SK-N-SH (cell line): ENCODE measurements around the gene DEGS1. TPM values are rescaled to one million over a fixed set of nuclear protein-coding genes. Genes with fewer than 3 reads are reported as not detected.

Source experiments
- CTCF ChIA-PET: fragments of 300-600, 350-600 bp; formaldehyde crosslinking; extraction: SDS; loops from one replicate; lab custom pipeline; 2021; lab: Yijun Ruan, JAX
- POLR2A ChIA-PET: fragments of 350-600 bp; sonication (Branson Sonifier 250); formaldehyde crosslinking; extraction: SDS; loops from one replicate; lab custom pipeline; 2020; ENCODE audit warnings: antibody characterized with exemption, inconsistent platforms; lab: Yijun Ruan, JAX
- DNase-seq: peaks from one replicate; pipeline ENCODE4 v3.0.0; 2012
- H2AFZ ChIP-seq: fragments of 200-600 bp; sonication (generic); 2 replicates; pipeline ENCODE4 v1.8.1; 2016; ENCODE audit warnings: antibody characterized with exemption, mild to moderate bottlenecking, low read depth
- H3F3A ChIP-seq: fragments of 200-600 bp; sonication (generic); replicated peaks from 2 replicates; pipeline ENCODE3; 2016; ENCODE audit warnings: antibody characterized with exemption, mild to moderate bottlenecking; ENCODE audit not compliant: insufficient read depth
- H3K27ac ChIP-seq, 2 experiments: fragments of 200-500 bp in 1 of 2; fragments of 200-600 bp in 1 of 2; sonication (Bioruptor generic) in 1 of 2; sonication (generic), shearing (Covaris generic) in 1 of 2; 2 replicates each; pipeline versions ENCODE4 v1.5.1 to v1.6.1; 2014 to 2016; ENCODE audit warnings: low read depth in 2 of 2, inconsistent platforms in 1 of 2, low read length in 1 of 2, mild to moderate bottlenecking in 1 of 2, mixed read lengths in 1 of 2
- H3K27me3 ChIP-seq: fragments of 200-600 bp; sonication (generic), shearing (Covaris generic); 2 replicates; pipeline ENCODE4 v1.6.1; 2016; ENCODE audit warnings: mixed run types; ENCODE audit not compliant: insufficient read depth
- H3K36me3 ChIP-seq, 2 experiments: fragments of 200-500 bp in 1 of 2; fragments of 200-600 bp in 1 of 2; sonication (Bioruptor generic) in 1 of 2; sonication (generic) in 1 of 2; replicated peaks in 1 of 2; 2 replicates each; pipeline versions ENCODE3 to v1.5.1; 2014 to 2016; ENCODE audit warnings: low read length in 1 of 2, mild to moderate bottlenecking in 1 of 2; ENCODE audit not compliant: insufficient read depth in 2 of 2, control insufficient read depth in 1 of 2
- H3K4me1 ChIP-seq, 2 experiments: fragments of 200-500 bp in 1 of 2; fragments of 200-600 bp in 1 of 2; sonication (Bioruptor generic) in 1 of 2; sonication (generic), shearing (Covaris generic) in 1 of 2; 2 replicates each; pipeline versions ENCODE4 v1.5.1 to v1.6.1; 2014 to 2016; ENCODE audit warnings: low read depth in 1 of 2, low read length in 1 of 2, mixed run types in 1 of 2; ENCODE audit not compliant: insufficient read depth in 2 of 2, control insufficient read depth in 1 of 2
- H3K4me2 ChIP-seq: fragments of 200-600 bp; sonication (generic), shearing (Covaris generic); 2 replicates; pipeline ENCODE4 v1.6.1; 2017; ENCODE audit warnings: mixed run types
- H3K4me3 ChIP-seq, 2 experiments: fragments of 200-500 bp in 1 of 2; fragments of 200-600 bp in 1 of 2; sonication (Bioruptor generic) in 1 of 2; sonication (generic), shearing (Covaris generic) in 1 of 2; 2 replicates each; pipeline versions ENCODE4 v1.5.1 to v1.8.1; 2014 to 2016; ENCODE audit warnings: low read depth in 2 of 2, inconsistent platforms in 1 of 2, low read length in 1 of 2, mild to moderate bottlenecking in 1 of 2, mixed read lengths in 1 of 2, moderate library complexity in 1 of 2
- H3K79me2 ChIP-seq: fragments of 200-600 bp; sonication (generic); 2 replicates; pipeline ENCODE4 v1.8.1; 2017; ENCODE audit warnings: mild to moderate bottlenecking; ENCODE audit not compliant: insufficient read depth
- H3K9ac ChIP-seq: fragments of 200-600 bp; sonication (generic); 2 replicates; pipeline ENCODE4 v1.6.1; 2017; ENCODE audit warnings: mixed run types
- H3K9me2 ChIP-seq: fragments of 200-600 bp; sonication (generic); 2 replicates; pipeline ENCODE4 v1.6.1; 2017; ENCODE audit warnings: mixed run types
- H3K9me3 ChIP-seq: fragments of 200-600 bp; sonication (generic); 2 replicates; pipeline ENCODE4 v1.6.1; 2017; ENCODE audit warnings: mixed run types, mild to moderate bottlenecking, moderate library complexity
- H4K20me1 ChIP-seq: fragments of 200-600 bp; sonication (generic); 2 replicates; pipeline ENCODE4 v1.6.1; 2017; ENCODE audit warnings: mild to moderate bottlenecking, mixed run types; ENCODE audit not compliant: insufficient read depth
- EZH2phosphoT487 ChIP-seq: fragments of 200-600 bp; sonication (generic); IDR thresholded peaks from 2 replicates; pipeline ENCODE4 v1.6.1; 2017; ENCODE audit warnings: low read depth, mixed run types, mild to moderate bottlenecking, antibody characterized with exemption, moderate library complexity, borderline replicate concordance
- FOXJ3 ChIP-seq: sonication (generic); formaldehyde crosslinking; IDR thresholded peaks from 2 replicates; pipeline ENCODE4 v1.5.1; 2020; ENCODE audit warnings: mild to moderate bottlenecking, missing genetic modification reagents
- FOXM1 ChIP-seq: IDR thresholded peaks from 2 replicates; pipeline ENCODE4 v1.4.0; 2012; ENCODE audit warnings: low read depth, mild to moderate bottlenecking
- GABPA ChIP-seq: IDR thresholded peaks from 2 replicates; pipeline ENCODE4 v1.4.0; 2012; ENCODE audit warnings: low read depth, mild to moderate bottlenecking
- JUND ChIP-seq: IDR thresholded peaks from 2 replicates; pipeline ENCODE4 v1.4.0; 2012
- MEF2A ChIP-seq: IDR thresholded peaks from 2 replicates; pipeline ENCODE4 v1.4.0; 2012; ENCODE audit warnings: low read depth, borderline replicate concordance
- NFIC ChIP-seq: IDR thresholded peaks from 2 replicates; pipeline ENCODE4 v1.4.0; 2012; ENCODE audit warnings: borderline replicate concordance
- RCOR1 ChIP-seq: fragments of 150-350 bp; IDR thresholded peaks from 2 replicates; pipeline ENCODE4 v1.6.1; 2017; ENCODE audit warnings: antibody characterized with exemption, low read length
- RFX5 ChIP-seq: IDR thresholded peaks from 2 replicates; pipeline ENCODE4 v1.6.1; 2012; ENCODE audit warnings: mild to moderate bottlenecking, improper control_type of control experiment, low read length
- SIN3A ChIP-seq: IDR thresholded peaks from 2 replicates; pipeline ENCODE4 v1.6.1; 2012; ENCODE audit warnings: low read depth, mild to moderate bottlenecking, low read length, moderate library complexity, borderline replicate concordance
- TAF1 ChIP-seq: IDR thresholded peaks from 2 replicates; pipeline ENCODE4 v1.6.1; 2012; ENCODE audit warnings: low read depth, mild to moderate bottlenecking, low read length, moderate library complexity, borderline replicate concordance
- TEAD4 ChIP-seq: IDR thresholded peaks from 2 replicates; pipeline ENCODE4 v1.4.0; 2012; ENCODE audit warnings: mild to moderate bottlenecking, borderline replicate concordance; ENCODE audit not compliant: insufficient read depth
- WGBS: methylation state at CpG from one replicate; pipeline ENCODE4 v1.1.6; 2017; ENCODE audit warnings: low lambda C conversion rate; 5-methylcytosine and 5-hydroxymethylcytosine counted together
- polyA plus RNA-seq, 3 experiments: library from polyadenylated mRNA; depleted of rRNA; stranded (reverse); fragments of >200 nt; gene quantifications; 2 replicates each; pipeline ENCODE4 v1.2.3, GENCODE V29; 2012
- TF ChIP-seq, protein P1 (sequence below): IDR thresholded peaks from 2 replicates; pipeline ENCODE4 v1.6.1; 2012; ENCODE audit warnings: mild to moderate bottlenecking, low read depth, low read length, moderate library complexity
- TF ChIP-seq, protein P2 (sequence below): IDR thresholded peaks from 2 replicates; pipeline ENCODE4 v1.4.0; 2012; ENCODE audit warnings: low read depth, borderline replicate concordance

Gene DEGS1
- polyA plus RNA-seq, 1 of the 3 experiments (the other 2 are of a cell fraction) = 62.3 TPM

DNA sequence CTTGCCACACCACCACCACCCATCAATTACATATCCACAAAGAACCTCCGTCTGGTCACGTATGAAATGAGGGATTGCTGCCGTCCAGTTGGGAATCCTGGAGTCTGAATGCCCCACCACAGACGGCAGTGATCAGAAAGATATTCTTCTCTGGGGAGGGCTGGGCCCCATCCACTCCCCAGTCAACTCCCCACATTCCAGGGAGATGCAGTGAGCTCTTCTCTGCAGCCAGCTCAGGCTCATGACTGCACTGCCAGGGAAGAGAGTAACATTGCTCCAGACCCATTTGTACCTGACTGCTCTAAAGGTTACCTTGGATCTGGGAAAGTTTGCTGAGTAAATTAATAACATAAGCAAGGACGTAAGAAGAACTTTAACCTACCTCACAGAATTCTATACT lies 18.3 kb downstream of the DEGS1 start:
- Histone ChIP-seq H3K36me3 (no peaks in the 10 kb centered on the region), H3K4me3 (no peak overlapping the region), H3K9me2 (no peaks in the 10 kb centered on the region), H3K9me3 (no peaks in the 10 kb centered on the region), H3F3A (peaks cover 34% of the 10 kb centered on the region), H2AFZ (no peak overlapping the region), H3K9ac (no peak overlapping the region), H3K27me3 (no peaks in the 10 kb centered on the region), H3K79me2 (no peaks in the 10 kb centered on the region; the same call in 1 of the 2 replicates), H4K20me1 (no peaks in the 10 kb centered on the region), H3K27ac (no peak overlapping the region), H3K4me2 (no peak overlapping the region), H3K4me1 (peaks cover 20 to 24% of the 10 kb centered on the region in 2 experiments)
- WGBS = 73% methylated on average over 4 of the region's 5 CpGs
- no peak for TF ChIP-seq GABPA
- TF ChIP-seq TEAD4 = no peak
- TF ChIP-seq FOXJ3 (CRISPR knock-in tag) = no peak
- no peak for TF ChIP-seq MEF2A
- no peak for TF ChIP-seq RCOR1
- TF ChIP-seq RFX5 = no peak
- TF ChIP-seq JUND = no peak
- TF ChIP-seq SIN3A = no peak
- no peak for TF ChIP-seq NFIC
- TF ChIP-seq TAF1 = no peak
- TF ChIP-seq, protein P1, sequence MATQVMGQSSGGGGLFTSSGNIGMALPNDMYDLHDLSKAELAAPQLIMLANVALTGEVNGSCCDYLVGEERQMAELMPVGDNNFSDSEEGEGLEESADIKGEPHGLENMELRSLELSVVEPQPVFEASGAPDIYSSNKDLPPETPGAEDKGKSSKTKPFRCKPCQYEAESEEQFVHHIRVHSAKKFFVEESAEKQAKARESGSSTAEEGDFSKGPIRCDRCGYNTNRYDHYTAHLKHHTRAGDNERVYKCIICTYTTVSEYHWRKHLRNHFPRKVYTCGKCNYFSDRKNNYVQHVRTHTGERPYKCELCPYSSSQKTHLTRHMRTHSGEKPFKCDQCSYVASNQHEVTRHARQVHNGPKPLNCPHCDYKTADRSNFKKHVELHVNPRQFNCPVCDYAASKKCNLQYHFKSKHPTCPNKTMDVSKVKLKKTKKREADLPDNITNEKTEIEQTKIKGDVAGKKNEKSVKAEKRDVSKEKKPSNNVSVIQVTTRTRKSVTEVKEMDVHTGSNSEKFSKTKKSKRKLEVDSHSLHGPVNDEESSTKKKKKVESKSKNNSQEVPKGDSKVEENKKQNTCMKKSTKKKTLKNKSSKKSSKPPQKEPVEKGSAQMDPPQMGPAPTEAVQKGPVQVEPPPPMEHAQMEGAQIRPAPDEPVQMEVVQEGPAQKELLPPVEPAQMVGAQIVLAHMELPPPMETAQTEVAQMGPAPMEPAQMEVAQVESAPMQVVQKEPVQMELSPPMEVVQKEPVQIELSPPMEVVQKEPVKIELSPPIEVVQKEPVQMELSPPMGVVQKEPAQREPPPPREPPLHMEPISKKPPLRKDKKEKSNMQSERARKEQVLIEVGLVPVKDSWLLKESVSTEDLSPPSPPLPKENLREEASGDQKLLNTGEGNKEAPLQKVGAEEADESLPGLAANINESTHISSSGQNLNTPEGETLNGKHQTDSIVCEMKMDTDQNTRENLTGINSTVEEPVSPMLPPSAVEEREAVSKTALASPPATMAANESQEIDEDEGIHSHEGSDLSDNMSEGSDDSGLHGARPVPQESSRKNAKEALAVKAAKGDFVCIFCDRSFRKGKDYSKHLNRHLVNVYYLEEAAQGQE = no peak
- no peak for TF ChIP-seq EZH2phosphoT487
- TF ChIP-seq, protein P2, sequence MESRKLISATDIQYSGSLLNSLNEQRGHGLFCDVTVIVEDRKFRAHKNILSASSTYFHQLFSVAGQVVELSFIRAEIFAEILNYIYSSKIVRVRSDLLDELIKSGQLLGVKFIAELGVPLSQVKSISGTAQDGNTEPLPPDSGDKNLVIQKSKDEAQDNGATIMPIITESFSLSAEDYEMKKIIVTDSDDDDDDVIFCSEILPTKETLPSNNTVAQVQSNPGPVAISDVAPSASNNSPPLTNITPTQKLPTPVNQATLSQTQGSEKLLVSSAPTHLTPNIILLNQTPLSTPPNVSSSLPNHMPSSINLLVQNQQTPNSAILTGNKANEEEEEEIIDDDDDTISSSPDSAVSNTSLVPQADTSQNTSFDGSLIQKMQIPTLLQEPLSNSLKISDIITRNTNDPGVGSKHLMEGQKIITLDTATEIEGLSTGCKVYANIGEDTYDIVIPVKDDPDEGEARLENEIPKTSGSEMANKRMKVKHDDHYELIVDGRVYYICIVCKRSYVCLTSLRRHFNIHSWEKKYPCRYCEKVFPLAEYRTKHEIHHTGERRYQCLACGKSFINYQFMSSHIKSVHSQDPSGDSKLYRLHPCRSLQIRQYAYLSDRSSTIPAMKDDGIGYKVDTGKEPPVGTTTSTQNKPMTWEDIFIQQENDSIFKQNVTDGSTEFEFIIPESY = no peak
- TF ChIP-seq FOXM1 = no peak
- CTCF ChIA-PET = interaction anchor here (1.1 kb wide), 1 partner anchor 86 kb away, joined by 3 read pairs; no protein-coding TSS in a partner anchor
- no peak for DNase-seq
- POLR2A ChIA-PET = no interaction called here
